Spleen (tissue), 11 donors: Measurements from ENCODE around the gene MYL10. TPM values are rescaled to one million over a fixed set of nuclear protein-coding genes. Genes with fewer than 3 reads are reported as not detected.

Experiments
- DNase-seq: peaks from one replicate; pipeline ENCODE4 v3.0.0-alpha.2; 2020
- H3K27ac ChIP-seq, 8 donors: fragments of 200-600 bp; sonication (generic) in 7 of 8; 1 replicate in 4 of 8; 2 replicates in 4 of 8; pipeline versions ENCODE4 v1.5.0 to v1.8.0; 2016 to 2021; ENCODE audit warnings: inconsistent platforms in 4 of 8, mild to moderate bottlenecking in 4 of 8, moderate library complexity in 1 of 8
- H3K27me3 ChIP-seq, 7 donors: fragments of 200-600 bp; sonication (generic) in 6 of 7; replicated peaks in 1 of 7; 1 replicate in 4 of 7; 2 replicates in 3 of 7; pipeline versions ENCODE4 v1.5.0 to v1.8.0; 2016 to 2021; ENCODE audit warnings: inconsistent platforms in 3 of 7, mild to moderate bottlenecking in 1 of 7
- H3K36me3 ChIP-seq, 6 donors: fragments of 200-600 bp; sonication (generic) in 5 of 6; 1 replicate in 4 of 6; 2 replicates in 2 of 6; pipeline versions ENCODE4 v1.5.0 to v1.8.0; 2016 to 2021; ENCODE audit warnings: inconsistent platforms in 2 of 6
- H3K4me1 ChIP-seq, 6 donors: fragments of 200-600 bp; sonication (generic) in 5 of 6; 1 replicate in 3 of 6; 2 replicates in 3 of 6; pipeline versions ENCODE4 v1.5.0 to v1.8.0; 2016 to 2021; ENCODE audit warnings: inconsistent platforms in 3 of 6
- H3K4me3 ChIP-seq, 8 donors: fragments of 200-600 bp; sonication (generic) in 7 of 8; 1 replicate in 4 of 8; 2 replicates in 4 of 8; pipeline versions ENCODE4 v1.5.0 to v1.8.0; 2016 to 2021; ENCODE audit warnings: inconsistent platforms in 4 of 8, mild to moderate bottlenecking in 4 of 8, moderate library complexity in 2 of 8
- H3K9me3 ChIP-seq, 8 donors: fragments of 200-600 bp; sonication (generic) in 7 of 8; 1 replicate in 4 of 8; 2 replicates in 4 of 8; pipeline versions ENCODE4 v1.5.0 to v1.8.0; 2016 to 2021; ENCODE audit warnings: inconsistent platforms in 4 of 8
- CTCF ChIP-seq, 11 experiments: fragments of 200-600 bp in 7 of 11; fragments of 450-650 bp in 4 of 11; sonication (generic) in 4 of 11; IDR thresholded peaks in 8 of 11; conservative IDR thresholded peaks in 3 of 11; 1 replicate in 7 of 11; 2 replicates in 4 of 11; pipeline versions ENCODE4 v1.4.0 to v1.8.0; 2016 to 2021; ENCODE audit warnings: antibody characterized with exemption in 11 of 11, inconsistent platforms in 4 of 11, mild to moderate bottlenecking in 1 of 11
- POLR2A ChIP-seq, 3 donors: fragments of 450-650 bp; IDR thresholded peaks; one replicate each; pipeline ENCODE4 v1.5.1; 2017; ENCODE audit warnings: antibody characterized with exemption in 3 of 3, mild to moderate bottlenecking in 1 of 3
- POLR2AphosphoS5 ChIP-seq, 3 donors: sonication (generic); formaldehyde crosslinking; IDR thresholded peaks; one replicate each; pipeline ENCODE4 v1.5.1; 2017; ENCODE audit warnings: antibody characterized with exemption in 3 of 3
- WGBS, 5 donors: extraction: QIAGEN DNeasy Blood & Tissue Kit in 3 of 5; methylation state at CpG; one replicate each; pipeline versions ENCODE4 v1.1.5 to v1.1.7; 2013 to 2018; 5-methylcytosine and 5-hydroxymethylcytosine counted together
- intact Hi-C: fragments of 100-400 bp; cut with DNase I; formaldehyde crosslinking; loops from one replicate; pipeline ENCODE4 v1.15.0; 2023; ENCODE audit warnings: low total_unique reads
- polyA plus RNA-seq, 3 donors: library from polyadenylated mRNA; stranded (reverse); fragments of 200-250 nt; gene quantifications; one replicate each; pipeline ENCODE4 v1.2.1, GENCODE V29; 2013
- total RNA-seq, 7 donors: library from RNA; depleted of rRNA in 3 of 7; stranded (reverse); fragments of >200 nt in 3 of 7; fragmentation: NEBNext Ultra II Directional in 4 of 7; extraction: Animal tissue kit (Norgen Biotek cat#: 25700) in 4 of 7; gene quantifications; one replicate each; pipeline versions ENCODE4 v1.1.0 to v1.2.1, GENCODE V29; 2016 to 2021
- donor health status: healthy with polysubstance abuse.
- donor health status: DM: no; HTN: no; CAD: no; lungs with moderate emphysema.
- donor health status: DM: no; HTN: no; CAD: no.
- donor health status: Bipolar disorder and iron deficiency.
- donor health status: healthy.
- donor health status: DM: no; HTN: no; CAD: no.
- donor health status: DM: yes; HTN: yes; CAD: no.

MYL10 gene
- total and polyA plus RNA-seq, 10 donors, result not detected

GRCh38 chr7:101676956-101677355, 47.9 kb upstream of the MYL10 start:
- 66 to 84% (median 72%) methylated on average over 6 of the region's 6 CpGs for WGBS, 5 donors
- no peaks in the 10 kb centered on the region for H3K27me3 ChIP-seq
- intact Hi-C loops, result no loop called here
- no peak for DNase-seq
- H3K36me3 ChIP-seq, result no peaks in the 10 kb centered on the region
- peaks cover 0 to 11% (median 5%) of the 10 kb centered on the region in 8 donors for H3K9me3 ChIP-seq
- H3K27ac ChIP-seq, result no peak overlapping the region
- no peak overlapping the region for H3K4me3 ChIP-seq
- H3K4me1 ChIP-seq, result peaks cover 0 to 4% (median 0%) of the 10 kb centered on the region in 6 donors
- TF ChIP-seq POLR2A (IDR thresholded peaks at IDR 0.05), result no peak
- TF ChIP-seq CTCF (IDR thresholded peaks at IDR 0.05 in 8 of 11, conservative IDR thresholded peaks at IDR 0.05 in 3 of 11), result no peak
- TF ChIP-seq POLR2AphosphoS5 (IDR thresholded peaks at IDR 0.05), result no peak

GRCh38 chr7:101676062-101676598, 47.0 kb upstream of the MYL10 start:
- H3K9me3 ChIP-seq, result peaks cover 0 to 11% (median 5%) of the 10 kb centered on the region in 8 donors
- no peak for DNase-seq
- TF ChIP-seq CTCF (IDR thresholded peaks at IDR 0.05 in 8 of 11, conservative IDR thresholded peaks at IDR 0.05 in 3 of 11), result no peak
- no peak for TF ChIP-seq POLR2A (IDR thresholded peaks at IDR 0.05)
- TF ChIP-seq POLR2AphosphoS5 (IDR thresholded peaks at IDR 0.05), result no peak
- no peaks in the 10 kb centered on the region for H3K4me1 ChIP-seq
- intact Hi-C loops, result no loop called here
- no peaks in the 10 kb centered on the region for H3K27me3 ChIP-seq
- WGBS, 5 donors, result 87 to 93% (median 90%) methylated on average over 16 of the region's 16 CpGs
- no peak overlapping the region for H3K27ac ChIP-seq
- H3K4me3 ChIP-seq, result no peak overlapping the region
- no peaks in the 10 kb centered on the region for H3K36me3 ChIP-seq

GRCh38 chr7:101674439-101674838, 45.3 kb upstream of the MYL10 start:
- no peaks in the 10 kb centered on the region for H3K36me3 ChIP-seq

GRCh38 chr7:101673951-101674350, 44.9 kb upstream of the MYL10 start:
- no peak for DNase-seq
- TF ChIP-seq CTCF (IDR thresholded peaks at IDR 0.05 in 8 of 11, conservative IDR thresholded peaks at IDR 0.05 in 3 of 11), result no peak
- no peak for TF ChIP-seq POLR2AphosphoS5 (IDR thresholded peaks at IDR 0.05)
- TF ChIP-seq POLR2A (IDR thresholded peaks at IDR 0.05), result no peak
- no peaks in the 10 kb centered on the region for H3K36me3 ChIP-seq
- peaks cover 0 to 11% (median 5%) of the 10 kb centered on the region in 8 donors for H3K9me3 ChIP-seq
- intact Hi-C loops, result no loop called here
- no peaks in the 10 kb centered on the region for H3K4me1 ChIP-seq
- no peak overlapping the region for H3K27ac ChIP-seq
- H3K4me3 ChIP-seq, result no peak overlapping the region
- H3K27me3 ChIP-seq, result no peaks in the 10 kb centered on the region
- 79 to 95% (median 89%) methylated on average over 5 of the region's 5 CpGs for WGBS, 5 donors

More at GRCh38 chr7:101674439-101674838, 45.3 kb upstream of the MYL10 start:
- 86 to 92% (median 89%) methylated on average over 3 of the region's 3 CpGs for WGBS, 5 donors
- no peak overlapping the region for H3K27ac ChIP-seq
- no peaks in the 10 kb centered on the region for H3K27me3 ChIP-seq
- H3K9me3 ChIP-seq, result peaks cover 0 to 11% (median 5%) of the 10 kb centered on the region in 8 donors
- H3K4me3 ChIP-seq, result no peak overlapping the region
- TF ChIP-seq POLR2AphosphoS5 (IDR thresholded peaks at IDR 0.05) (no peak), CTCF (IDR thresholded peaks at IDR 0.05 in 8 of 11, conservative IDR thresholded peaks at IDR 0.05 in 3 of 11) (no peak), POLR2A (IDR thresholded peaks at IDR 0.05) (no peak)
- intact Hi-C loops, result no loop called here
- no peaks in the 10 kb centered on the region for H3K4me1 ChIP-seq
- DNase-seq, result no peak
